ENCODE results near the gene RETREG1.

DNA sequence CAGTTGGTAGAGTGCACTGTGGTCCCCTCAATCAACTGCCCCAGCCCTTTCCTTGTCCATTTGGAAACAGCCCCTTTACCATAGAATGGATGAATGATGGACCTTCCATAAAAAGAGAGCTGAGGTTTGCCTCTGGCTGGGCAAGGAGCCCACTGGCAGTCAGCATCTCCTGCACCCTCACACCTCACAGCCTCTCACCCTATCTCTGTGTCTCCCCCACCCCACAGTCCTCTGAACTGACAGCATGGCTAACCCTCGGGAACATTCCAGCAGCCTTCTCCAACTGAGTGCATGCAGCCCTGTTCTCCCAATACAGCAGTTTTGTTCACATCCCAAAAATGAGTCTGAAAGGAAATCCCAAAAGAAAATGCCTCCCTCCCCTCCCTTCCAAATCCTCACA is 51.7 kb downstream of the RETREG1 start:
- no peak for TF ChIP-seq CTCF (IDR thresholded peaks at IDR 0.05; ENCODE audit: extremely low read depth in 1 of 2, insufficient read depth in 1 of 2, low read depth in 1 of 2, low read length in 2 of 2)
- TF ChIP-seq POLR2AphosphoS5 (IDR thresholded peaks at IDR 0.05; ENCODE audit: insufficient read depth, low read depth, low read length) = no peak
- no peak for TF ChIP-seq EZH2 (IDR thresholded peaks at IDR 0.05; ENCODE audit: borderline replicate concordance, low read depth, low read length, severe bottlenecking)
